ENCODE data around the gene FLOT2. TPM values are rescaled to one million over a fixed set of nuclear protein-coding genes. Genes with fewer than 3 reads are reported as not detected.

The FLOT2 gene
- total RNA-seq, 1 experiment from 2014 or later: 98.1 TPM

DNA sequence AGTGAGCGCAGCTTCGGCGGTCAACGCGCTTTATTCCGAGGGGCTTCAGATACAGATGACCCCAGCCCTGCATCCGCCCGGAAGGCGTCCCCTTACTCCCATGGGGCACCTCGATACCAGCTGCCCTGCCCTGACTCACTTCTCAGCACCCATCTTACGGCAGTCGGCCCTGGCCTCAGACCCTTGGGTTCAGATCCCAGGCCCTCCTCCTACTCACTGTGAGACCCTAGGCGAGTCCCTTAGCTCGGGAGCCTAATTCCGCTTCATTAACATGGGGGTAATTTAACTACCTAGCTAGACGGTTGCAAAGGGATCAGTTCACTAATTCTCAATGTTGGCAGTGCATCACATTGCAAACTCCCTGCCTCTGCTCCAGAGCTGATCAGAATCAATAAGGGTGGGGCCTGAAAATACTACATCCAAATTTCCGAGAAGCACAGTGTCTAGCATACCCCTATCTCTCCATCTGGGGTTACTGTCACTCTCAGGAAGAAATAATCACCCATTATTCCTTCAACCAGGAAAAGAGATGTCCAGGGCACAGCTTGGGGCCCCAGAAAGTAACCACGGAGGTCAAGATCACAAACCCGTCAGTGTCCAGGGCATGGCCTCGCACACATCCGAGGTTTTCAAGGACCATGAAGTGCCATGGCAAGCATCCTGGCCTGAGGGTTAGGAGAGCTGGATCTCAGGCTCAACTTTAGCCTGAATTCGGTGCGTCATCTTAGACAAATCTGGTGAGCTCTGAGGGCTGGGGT lies 415 bp upstream of the FLOT2 start:
- ChIA-PET CTCF (interaction anchor here (1.2 to 1.9 kb wide), 4 partner anchors 134 to 172 kb away, joined by 3 to 7 read pairs (median 5); partner anchors contain the start of gene TLCD1), RAD21 (ENCODE audit: low non-redundant PET in 1 of 2, low total read pairs in 2 of 2, uncharacterized antibody in 2 of 2, unreplicated experiment in 2 of 2) (interaction anchor here in 1 of 2 experiments (1.1 kb wide), 1 partner anchor 171 kb away, joined by 4 read pairs; no protein-coding TSS in a partner anchor), POLR2A (interaction anchor here (0.9 to 2.0 kb wide), 4 partner anchors 19 to 171 kb away, joined by 3 to 7 read pairs (median 4); partner anchors contain the start of genes PHF12 and TLCD1)
- Histone ChIP-seq H3K9me3 (ENCODE audit: control insufficient read depth in 1 of 2, insufficient read depth in 1 of 2, low read depth in 1 of 2, low read length in 2 of 2) (no peaks in the 10 kb centered on the region), H3K79me2 (ENCODE audit: insufficient read depth, low read length) (peaks cover 25% of the 10 kb centered on the region), H3K27ac (ENCODE audit: low read depth, low read length) (peak overlapping the region; percentile 97), H3K9ac (ENCODE audit: low read length) (peak overlapping the region; percentile 86), H3K9me2 (ENCODE audit: insufficient read depth) (no peaks in the 10 kb centered on the region), H3K4me1 (ENCODE audit: control insufficient read depth in 1 of 2, insufficient read depth in 2 of 2, low read length in 2 of 2) (peaks cover 25 to 39% of the 10 kb centered on the region in 2 experiments; a peak in 3 of 4 replicates), H2AFZ (ENCODE audit: low read depth, low read length, poor library complexity, severe bottlenecking) (peak overlapping the region; percentile 20), H3K36me3 (ENCODE audit: control insufficient read depth in 1 of 2, insufficient read depth in 2 of 2, low read length in 2 of 2) (0 out of 4 replicates have a peak, but pooled peaks cover 0 to 6% of the 10 kb centered on the region in 2 experiments), H3K4me3 (replicated peaks in 1 of 2; ENCODE audit: low read depth in 1 of 2, low read length in 2 of 2) (peak overlapping the region; percentile 83 to 96), H3K27me3 (ENCODE audit: insufficient read depth, low read length) (no peaks in the 10 kb centered on the region), H4K20me1 (ENCODE audit: insufficient read depth) (no peaks in the 10 kb centered on the region), H3K4me2 (ENCODE audit: low read length) (peak overlapping the region; percentile 89)
- BruUV-seq (replicated peaks): no TSS peak
- TF ChIP-seq POLR2A (IDR thresholded peaks at IDR 0.05; ENCODE audit: borderline replicate concordance, extremely low read depth, insufficient read depth, insufficient read length) (peak; percentile 14), TCF7L2 (IDR thresholded peaks at IDR 0.05; ENCODE audit: borderline replicate concordance, extremely low read depth, insufficient read depth, insufficient read length) (peak; percentile 9), JUND (IDR thresholded peaks at IDR 0.05) (no peak), ZFX (IDR thresholded peaks at IDR 0.05) (0 out of 2 replicates have a peak, but pooled peaks have one; percentile 46)
- no peak for DNase-seq (ENCODE audit: low read depth, low spot score)
- peak; percentile 38 for ATAC-seq
- intact Hi-C loops (cut with micrococcal nuclease): no loop called here

DNA sequence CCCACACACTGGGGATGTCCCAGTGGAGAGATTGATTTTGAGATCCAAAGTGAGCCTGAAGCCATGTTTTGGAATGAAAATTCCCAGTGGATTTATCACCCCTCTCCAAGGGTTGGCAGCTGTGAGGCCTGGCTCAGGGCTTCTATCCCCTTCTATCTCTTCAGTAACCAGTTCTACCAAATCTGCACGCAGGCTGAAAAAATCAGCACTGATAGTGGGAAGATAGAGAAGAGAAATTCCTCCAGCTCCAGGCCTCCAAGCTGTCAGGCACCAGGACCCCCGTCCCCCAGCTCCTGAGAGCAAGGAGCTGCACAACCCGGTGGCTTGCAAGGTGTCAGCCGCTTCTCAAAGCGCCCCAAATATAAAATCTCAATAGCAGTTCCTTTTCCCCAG lies 1.0 kb downstream of the FLOT2 start:
- RAD21 ChIA-PET (ENCODE audit: low non-redundant PET in 1 of 2, low total read pairs in 2 of 2, uncharacterized antibody in 2 of 2, unreplicated experiment in 2 of 2): no interaction called here
- no TSS peak for BruUV-seq (replicated peaks)
- intact Hi-C loops (cut with micrococcal nuclease): no loop called here

More for the DNA sequence above, 1.0 kb downstream of the FLOT2 start:
- no peaks in the 10 kb centered on the region for H4K20me1 ChIP-seq (ENCODE audit: insufficient read depth)
- H3K27me3 ChIP-seq (ENCODE audit: insufficient read depth, low read length): no peaks in the 10 kb centered on the region
- peak overlapping the region; percentile 97 for H3K27ac ChIP-seq (ENCODE audit: low read depth, low read length)
- 0 out of 4 replicates have a peak, but pooled peaks cover 0 to 6% of the 10 kb centered on the region in 2 experiments for H3K36me3 ChIP-seq (ENCODE audit: control insufficient read depth in 1 of 2, insufficient read depth in 2 of 2, low read length in 2 of 2)
- H2AFZ ChIP-seq (ENCODE audit: low read depth, low read length, poor library complexity, severe bottlenecking): no peak overlapping the region
- H3K79me2 ChIP-seq (ENCODE audit: insufficient read depth, low read length): peaks cover 25% of the 10 kb centered on the region
- peak overlapping the region; percentile 83 to 96 for H3K4me3 ChIP-seq (replicated peaks in 1 of 2; ENCODE audit: low read depth in 1 of 2, low read length in 2 of 2)
- ATAC-seq: no peak
- ChIA-PET CTCF (interaction anchor here (0.9 to 1.8 kb wide), 2 partner anchors 133 to 170 kb away, joined by 6 to 8 read pairs; partner anchors contain the start of gene TLCD1), POLR2A (interaction anchor here (0.9 to 1.6 kb wide), 2 partner anchors 169 to 177 kb away, joined by 3 to 7 read pairs; partner anchors contain the start of gene RPL23A)
- no peak for DNase-seq (ENCODE audit: low read depth, low spot score)
- peaks cover 22 to 32% of the 10 kb centered on the region in 2 experiments; a peak in 3 of 4 replicates for H3K4me1 ChIP-seq (ENCODE audit: control insufficient read depth in 1 of 2, insufficient read depth in 2 of 2, low read length in 2 of 2)
- TF ChIP-seq YY1 (IDR thresholded peaks at IDR 0.05; ENCODE audit: extremely low read depth, insufficient replicate concordance, low read depth, low read length): no peak
- peak; percentile 7 for TF ChIP-seq POLR2A (IDR thresholded peaks at IDR 0.05; ENCODE audit: borderline replicate concordance, extremely low read depth, insufficient read depth, insufficient read length)
- no peak for TF ChIP-seq ZFX (IDR thresholded peaks at IDR 0.05)
- TF ChIP-seq POLR2AphosphoS5 (IDR thresholded peaks at IDR 0.05; ENCODE audit: low read depth, low read length): no peak
- TF ChIP-seq JUND (IDR thresholded peaks at IDR 0.05): no peak
- TF ChIP-seq ELF1 (IDR thresholded peaks at IDR 0.05; ENCODE audit: borderline replicate concordance, low read depth): no peak
- TF ChIP-seq RAD21 (IDR thresholded peaks at IDR 0.05; ENCODE audit: low read depth): no peak
- no peak for TF ChIP-seq SIN3A (IDR thresholded peaks at IDR 0.05; ENCODE audit: low read depth)
- peak overlapping the region; percentile 89 for H3K4me2 ChIP-seq (ENCODE audit: low read length)
- peak overlapping the region; percentile 86 for H3K9ac ChIP-seq (ENCODE audit: low read length)
- H3K9me3 ChIP-seq (ENCODE audit: control insufficient read depth in 1 of 2, insufficient read depth in 1 of 2, low read depth in 1 of 2, low read length in 2 of 2): no peaks in the 10 kb centered on the region
- H3K9me2 ChIP-seq (ENCODE audit: insufficient read depth): no peaks in the 10 kb centered on the region

Data from HCT116 (cell line).